Stimulated activated naive B cell treated with anti-CD40 and anti-IgM and Interleukin-4, amounts not matched to agents 10 μg/mL and 1 μg/mL and 100 μg/mL, for 72 hours (primary cell): Measurements from ENCODE around the gene RMP24.

Experiments
- ATAC-seq, 2 donors: fragments of 150-1000 bp; cut with Tn5 transposase; replicated peaks; 2 replicates each; pipeline ENCODE4 v1.10.0; 2021; ENCODE audit warnings: moderate library complexity in 1 of 2
- DNase-seq: peaks from one replicate; pipeline ENCODE4 v3.0.0; 2021
- H3K27ac Mint-ChIP-seq: one replicate; pipeline ENCODE4 v1.8.0; 2022; ENCODE audit warnings: mild to moderate bottlenecking, mixed read lengths
- H3K27me3 Mint-ChIP-seq, 2 donors: one replicate each; pipeline ENCODE4 v1.8.0; 2022; ENCODE audit warnings: mixed read lengths in 2 of 2
- H3K36me3 Mint-ChIP-seq, 2 donors: one replicate each; pipeline ENCODE4 v1.8.0; 2022; ENCODE audit warnings: mixed read lengths in 2 of 2, mild to moderate bottlenecking in 1 of 2
- H3K4me1 Mint-ChIP-seq, 2 donors: one replicate each; pipeline ENCODE4 v1.8.0; 2022; ENCODE audit warnings: mixed read lengths in 2 of 2, mild to moderate bottlenecking in 1 of 2
- H3K4me3 Mint-ChIP-seq, 2 donors: one replicate each; pipeline ENCODE4 v1.8.0; 2022; ENCODE audit warnings: mild to moderate bottlenecking in 2 of 2, mixed read lengths in 2 of 2, moderate library complexity in 1 of 2
- H3K9me3 Mint-ChIP-seq, 2 donors: one replicate each; pipeline ENCODE4 v1.8.0; 2022; ENCODE audit warnings: mixed read lengths in 2 of 2, mild to moderate bottlenecking in 1 of 2

Gene RMP24

GRCh38 chr18:36025025-36025424, 52.5 kb downstream of the RMP24 start:
- H3K4me1 Mint-ChIP-seq, result peaks cover 5 to 6% of the 10 kb centered on the region in 2 donors
- no peak for DNase-seq
- no peak overlapping the region for H3K4me3 Mint-ChIP-seq
- H3K27me3 Mint-ChIP-seq, result no peaks in the 10 kb centered on the region
- peaks cover 13 to 34% of the 10 kb centered on the region in 2 donors for H3K36me3 Mint-ChIP-seq
- no peak overlapping the region for H3K27ac Mint-ChIP-seq
- ATAC-seq, result no peak
- no peaks in the 10 kb centered on the region for H3K9me3 Mint-ChIP-seq

- H3K9me3 Mint-ChIP-seq, result no peaks in the 10 kb centered on the region
- peaks cover 19 to 39% of the 10 kb centered on the region in 2 donors for H3K36me3 Mint-ChIP-seq
- peaks cover 18 to 26% of the 10 kb centered on the region in 2 donors for H3K4me1 Mint-ChIP-seq
- no peaks in the 10 kb centered on the region for H3K27me3 Mint-ChIP-seq
- no peak for DNase-seq
- H3K27ac Mint-ChIP-seq, result no peak overlapping the region
- ATAC-seq, result no peak
- H3K4me3 Mint-ChIP-seq, result no peak overlapping the region
Measured at GRCh38 chr18:36028859-36029258, 56.4 kb downstream of the RMP24 start.
